Natural killer cell (primary cell): ENCODE data around the gene SLC35F3. TPM values are rescaled to one million over a fixed set of nuclear protein-coding genes. Genes with fewer than 3 reads are reported as not detected.

Experiments
- ATAC-seq, 3 donors: fragments of 150-1000 bp in 2 of 3; fragments of 200-7000 bp in 1 of 3; cut with Tn5 transposase; 1 replicate in 1 of 3; 2 replicates in 2 of 3; pipeline ENCODE4 v1.10.0; 2021; ENCODE audit warnings: mild to moderate bottlenecking in 2 of 3, moderate library complexity in 2 of 3
- DNase-seq, 2 donors: peaks; one replicate each; pipeline versions ENCODE4 v3.0.0 to v3.0.0-alpha.2; 2013 to 2021; ENCODE audit warnings: mixed read lengths in 1 of 2
- H3K27ac ChIP-seq: one replicate; pipeline ENCODE4 v1.5.1; 2013; ENCODE audit warnings: mild to moderate bottlenecking, low read length
- H3K27me3 ChIP-seq: one replicate; pipeline ENCODE4 v1.6.1; 2013; ENCODE audit warnings: low read length; ENCODE audit not compliant: control insufficient read depth, insufficient read depth
- H3K36me3 ChIP-seq: one replicate; pipeline ENCODE4 v1.6.1; 2013; ENCODE audit warnings: low read length; ENCODE audit not compliant: control insufficient read depth, insufficient read depth
- H3K4me1 ChIP-seq: one replicate; pipeline ENCODE4 v1.6.1; 2013; ENCODE audit warnings: low read length; ENCODE audit not compliant: control insufficient read depth, insufficient read depth
- H3K4me3 ChIP-seq: one replicate; pipeline ENCODE4 v1.5.1; 2013; ENCODE audit warnings: low read length
- H3K9me3 ChIP-seq: one replicate; pipeline ENCODE4 v1.6.1; 2013; ENCODE audit warnings: low read length; ENCODE audit not compliant: control insufficient read depth, insufficient read depth
- H3K27ac Mint-ChIP-seq, 2 donors: one replicate each; pipeline ENCODE4 v1.8.0; 2022; ENCODE audit warnings: mild to moderate bottlenecking in 2 of 2, mixed read lengths in 2 of 2, moderate library complexity in 1 of 2
- H3K27me3 Mint-ChIP-seq, 2 donors: one replicate each; pipeline ENCODE4 v1.8.0; 2022; ENCODE audit warnings: low read depth in 2 of 2, mixed read lengths in 2 of 2
- H3K36me3 Mint-ChIP-seq: one replicate; pipeline ENCODE4 v1.8.0; 2022; ENCODE audit warnings: mixed read lengths
- H3K4me1 Mint-ChIP-seq, 2 donors: one replicate each; pipeline ENCODE4 v1.8.0; 2022; ENCODE audit warnings: mixed read lengths in 2 of 2
- H3K4me3 Mint-ChIP-seq: one replicate; pipeline ENCODE4 v1.8.0; 2022; ENCODE audit warnings: mild to moderate bottlenecking, moderate library complexity, mixed read lengths
- H3K9me3 Mint-ChIP-seq, 2 donors: one replicate each; pipeline ENCODE4 v1.8.0; 2022; ENCODE audit warnings: mixed read lengths in 2 of 2
- WGBS: methylation state at CpG from one replicate; pipeline ENCODE4 v1.1.7; 2013; ENCODE audit warnings: missing lambda C conversion rate; ENCODE audit not compliant: insufficient coverage; 5-methylcytosine and 5-hydroxymethylcytosine counted together
- intact Hi-C: fragments of 100-400 bp; cut with micrococcal nuclease; formaldehyde crosslinking; loops from one replicate; pipeline ENCODE4 v1.14.2; 2022
- total RNA-seq, 4 donors: library from RNA; stranded (reverse); fragments of 120-200 nt in 1 of 4; gene quantifications; one replicate each; pipeline versions ENCODE4 v1.2.3 to v1.2.4, GENCODE V29; 2013 to 2022
- TF ChIP-seq, protein P1 (sequence below): fragments of 200-600 bp; IDR thresholded peaks from one replicate; pipeline ENCODE4 v1.8.0; 2022; ENCODE audit warnings: antibody characterized with exemption

Gene SLC35F3
- total RNA-seq, 3 donors from 2014 or later (not counting 1 experiment from before 2014, with no cell fraction given), result not detected

DNA sequence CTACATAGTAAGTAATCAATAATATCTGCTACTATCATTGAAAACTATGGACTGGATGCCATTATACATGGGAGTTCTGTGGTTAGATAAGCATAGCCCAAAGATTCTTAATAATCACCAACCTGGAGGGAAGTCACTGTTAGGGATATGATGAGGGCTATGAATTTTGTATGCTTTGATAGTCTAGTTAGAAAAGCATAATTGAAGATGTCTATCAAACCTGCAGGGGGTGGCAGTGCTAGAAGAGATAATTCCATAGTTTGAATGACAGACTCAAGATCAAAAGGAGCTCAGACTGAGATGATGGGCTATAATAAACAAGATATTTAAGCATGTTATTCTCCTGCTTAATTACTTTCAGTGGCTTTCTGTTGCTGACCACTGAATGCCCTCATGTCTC, 453.4 kb downstream of the SLC35F3 start:
- Histone ChIP-seq H3K27ac (no peak overlapping the region), H3K4me1 (no peaks in the 10 kb centered on the region), H3K36me3 (no peaks in the 10 kb centered on the region), H3K9me3 (no peaks in the 10 kb centered on the region), H3K4me3 (no peak overlapping the region), H3K27me3 (no peaks in the 10 kb centered on the region)
- peak overlapping the region; percentile 21 to 69 for H3K27ac Mint-ChIP-seq
- no peaks in the 10 kb centered on the region for H3K9me3 Mint-ChIP-seq
- TF ChIP-seq, protein P1, sequence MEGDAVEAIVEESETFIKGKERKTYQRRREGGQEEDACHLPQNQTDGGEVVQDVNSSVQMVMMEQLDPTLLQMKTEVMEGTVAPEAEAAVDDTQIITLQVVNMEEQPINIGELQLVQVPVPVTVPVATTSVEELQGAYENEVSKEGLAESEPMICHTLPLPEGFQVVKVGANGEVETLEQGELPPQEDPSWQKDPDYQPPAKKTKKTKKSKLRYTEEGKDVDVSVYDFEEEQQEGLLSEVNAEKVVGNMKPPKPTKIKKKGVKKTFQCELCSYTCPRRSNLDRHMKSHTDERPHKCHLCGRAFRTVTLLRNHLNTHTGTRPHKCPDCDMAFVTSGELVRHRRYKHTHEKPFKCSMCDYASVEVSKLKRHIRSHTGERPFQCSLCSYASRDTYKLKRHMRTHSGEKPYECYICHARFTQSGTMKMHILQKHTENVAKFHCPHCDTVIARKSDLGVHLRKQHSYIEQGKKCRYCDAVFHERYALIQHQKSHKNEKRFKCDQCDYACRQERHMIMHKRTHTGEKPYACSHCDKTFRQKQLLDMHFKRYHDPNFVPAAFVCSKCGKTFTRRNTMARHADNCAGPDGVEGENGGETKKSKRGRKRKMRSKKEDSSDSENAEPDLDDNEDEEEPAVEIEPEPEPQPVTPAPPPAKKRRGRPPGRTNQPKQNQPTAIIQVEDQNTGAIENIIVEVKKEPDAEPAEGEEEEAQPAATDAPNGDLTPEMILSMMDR, result no peak
- no peaks in the 10 kb centered on the region for H3K36me3 Mint-ChIP-seq
- H3K27me3 Mint-ChIP-seq, result peaks cover 19 to 34% of the 10 kb centered on the region in 2 donors
- DNase-seq (no peak), ATAC-seq (no peak)
- intact Hi-C loops, result no loop called here
- H3K4me3 Mint-ChIP-seq, result peak overlapping the region; percentile 77
- peaks cover 0 to 20% of the 10 kb centered on the region in 2 donors for H3K4me1 Mint-ChIP-seq

DNA sequence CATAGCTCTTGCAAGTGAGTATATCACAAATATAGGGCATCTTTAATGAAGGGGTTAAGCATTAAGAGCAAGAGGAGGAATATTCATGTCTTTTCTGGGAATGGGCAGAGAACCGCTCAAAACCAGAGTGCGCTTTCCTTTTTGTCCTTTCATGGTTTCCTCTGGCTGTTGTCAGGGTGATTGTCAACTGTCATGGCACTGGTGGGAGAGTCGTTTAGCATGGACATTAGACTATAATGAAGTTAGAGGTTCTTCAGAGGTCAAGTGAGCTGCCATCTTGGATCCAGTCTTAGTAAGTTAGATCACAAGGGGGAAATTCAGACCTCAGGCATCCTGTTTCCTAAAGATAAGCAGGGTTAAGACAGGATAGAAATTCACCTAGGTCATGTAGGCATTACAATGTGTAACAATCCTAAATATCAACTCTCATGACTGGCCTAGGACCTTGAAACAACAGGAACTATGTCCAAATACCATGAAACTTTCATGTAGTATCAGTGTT, 456.7 kb downstream of the SLC35F3 start:
- H3K27ac Mint-ChIP-seq, result no peak overlapping the region
- H3K27me3 Mint-ChIP-seq, result peaks cover 9 to 16% of the 10 kb centered on the region in 2 donors
- H3K36me3 Mint-ChIP-seq, result no peaks in the 10 kb centered on the region
- ATAC-seq (no peak), DNase-seq (no peak)
- H3K4me3 ChIP-seq, result no peak overlapping the region
- no peaks in the 10 kb centered on the region for H3K9me3 Mint-ChIP-seq
- 74% methylated on average over 3 of the region's 3 CpGs for WGBS
- intact Hi-C loops, result no loop called here
- no peaks in the 10 kb centered on the region for H3K9me3 ChIP-seq
- TF ChIP-seq, protein P1, result no peak
- no peaks in the 10 kb centered on the region for H3K4me1 ChIP-seq
- peaks cover 0 to 20% of the 10 kb centered on the region in 2 donors for H3K4me1 Mint-ChIP-seq
- no peaks in the 10 kb centered on the region for H3K27me3 ChIP-seq
- no peak overlapping the region for H3K4me3 Mint-ChIP-seq
- H3K27ac ChIP-seq, result no peak overlapping the region
- no peaks in the 10 kb centered on the region for H3K36me3 ChIP-seq

- no peaks in the 10 kb centered on the region for H3K9me3 ChIP-seq
- Mint-ChIP-seq H3K36me3 (no peaks in the 10 kb centered on the region), H3K27ac (no peak overlapping the region), H3K9me3 (no peaks in the 10 kb centered on the region), H3K27me3 (peaks cover 9 to 15% of the 10 kb centered on the region in 2 donors), H3K4me3 (no peak overlapping the region), H3K4me1 (peaks cover 0 to 18% of the 10 kb centered on the region in 2 donors)
- H3K4me3 ChIP-seq, result no peak overlapping the region
- H3K27ac ChIP-seq, result no peak overlapping the region
- no peaks in the 10 kb centered on the region for H3K4me1 ChIP-seq
- no peaks in the 10 kb centered on the region for H3K27me3 ChIP-seq
- 100% methylated on average over 1 of the region's 2 CpGs for WGBS
- TF ChIP-seq, protein P1, result no peak
- DNase-seq (no peak), ATAC-seq (no peak)
- H3K36me3 ChIP-seq, result no peaks in the 10 kb centered on the region
- intact Hi-C loops, result no loop called here
Measured at GRCh38 chr1:234362558-234362957, 458.1 kb downstream of the SLC35F3 start.
